ENCODE results near the gene ELOVL2. TPM values are rescaled to one million over a fixed set of nuclear protein-coding genes. Genes with fewer than 3 reads are reported as not detected.
"Not testable (repeated sequence)": the region's sequence is repeated elsewhere in the genome, so short reads cannot be mapped to it uniquely, and the experiment has no call there.

ELOVL2 gene
- total RNA-seq, 1 experiment from 2014 or later: 41.8 TPM

DNA sequence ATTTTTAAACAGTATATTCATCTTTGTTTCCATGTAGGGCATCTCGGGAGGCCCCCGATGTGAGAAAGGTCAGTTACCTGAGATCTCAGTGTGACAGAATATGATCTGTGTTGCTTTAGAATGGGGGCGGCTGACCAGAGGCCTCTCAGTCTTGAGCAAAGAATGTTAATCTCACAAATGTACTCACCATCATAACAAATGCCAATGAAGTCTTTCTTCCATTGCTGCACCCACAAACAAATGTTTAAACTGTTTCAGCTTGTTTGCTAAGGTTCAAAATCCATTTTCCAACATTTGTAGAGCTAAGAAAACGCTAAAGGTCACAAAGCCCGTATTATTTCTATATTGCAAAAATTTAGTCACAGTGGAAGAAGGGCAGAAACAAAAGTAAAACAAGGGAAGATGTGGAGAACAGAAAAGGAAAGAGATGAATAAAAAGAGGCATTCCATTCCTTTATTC, 31.8 kb downstream of the ELOVL2 start:
- Histone ChIP-seq H3K36me3 (peaks cover 7% of the 10 kb centered on the region; the same call in 1 of the 2 replicates), H3K27me3 (no peaks in the 10 kb centered on the region), H3K9me3 (no peaks in the 10 kb centered on the region), H3K4me3 (no peak overlapping the region)
- DNase-seq: peak; percentile 49

DNA sequence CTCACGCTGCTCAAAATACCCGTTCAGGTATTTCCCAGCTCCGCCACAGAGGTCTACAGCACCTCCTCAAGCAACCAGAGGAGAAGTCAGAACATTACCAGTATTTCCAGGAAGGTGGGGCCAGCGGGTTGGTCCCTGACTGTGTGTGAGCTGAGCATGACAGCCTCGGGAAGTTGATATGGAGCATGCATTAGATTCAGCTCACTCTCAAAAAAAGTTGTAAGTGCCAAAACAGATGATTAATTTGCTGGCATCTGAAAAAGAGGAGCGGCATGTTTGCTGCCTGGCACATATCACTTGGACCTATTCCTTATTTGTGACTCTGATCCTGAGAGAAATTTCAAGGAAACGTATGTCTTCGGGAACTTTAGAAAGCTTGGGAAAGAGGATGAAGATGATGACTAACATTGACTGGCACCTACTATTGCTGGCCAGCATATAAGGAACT, 32.3 kb downstream of the ELOVL2 start:
- Histone ChIP-seq H3K9me3 (no peaks in the 10 kb centered on the region), H3K4me3 (no peak overlapping the region), H3K36me3 (peaks cover 7% of the 10 kb centered on the region; the same call in 1 of the 2 replicates), H3K27me3 (no peaks in the 10 kb centered on the region)
- DNase-seq: peak; percentile 96

DNA sequence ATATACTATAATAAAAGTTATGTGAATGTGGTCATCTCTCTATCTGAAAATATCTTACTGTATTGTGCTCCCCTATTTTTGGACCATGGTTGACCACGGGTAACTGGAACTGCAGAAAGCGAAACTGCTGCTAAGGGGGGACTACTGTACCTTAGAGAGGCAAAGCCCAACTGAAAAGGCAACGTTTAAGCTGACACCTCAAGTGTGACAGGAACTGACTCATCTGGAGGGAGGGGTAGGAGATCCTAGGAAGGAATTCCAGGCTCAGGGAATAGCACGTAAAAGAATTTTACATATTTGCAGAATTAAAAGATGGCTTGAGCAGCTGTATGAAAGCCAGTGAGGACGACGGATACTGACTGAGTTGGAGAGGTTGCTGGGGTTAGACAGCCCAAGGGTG, 34.8 kb downstream of the ELOVL2 start:
- peak; percentile 52 for DNase-seq
- peaks cover 17% of the 10 kb centered on the region for H3K36me3 ChIP-seq
- no peaks in the 10 kb centered on the region for H3K27me3 ChIP-seq
- no peaks in the 10 kb centered on the region for H3K9me3 ChIP-seq
- H3K4me3 ChIP-seq: no peak overlapping the region

DNA sequence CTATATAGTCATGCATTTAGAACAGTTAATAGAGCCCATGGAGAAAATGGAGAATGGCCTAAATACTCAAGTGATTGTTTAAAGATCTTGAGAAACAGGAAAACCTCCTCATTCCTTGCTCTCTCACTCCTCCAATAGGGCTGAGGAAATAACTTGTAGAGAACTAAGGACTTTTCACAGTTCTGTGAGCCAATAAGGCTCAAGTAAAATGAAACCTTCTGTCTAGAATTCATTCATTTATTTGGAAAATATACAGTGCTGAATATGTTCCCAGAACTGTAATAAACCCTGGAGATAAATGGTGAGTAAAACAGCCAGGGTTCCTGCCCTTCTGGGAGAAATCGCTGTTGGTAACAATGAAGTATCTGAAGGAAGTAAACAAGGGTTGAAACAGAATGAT, 35.3 kb downstream of the ELOVL2 start:
- no peaks in the 10 kb centered on the region for H3K27me3 ChIP-seq
- no peak overlapping the region for H3K4me3 ChIP-seq
- peak; percentile 33 for DNase-seq
- peaks cover 17% of the 10 kb centered on the region for H3K36me3 ChIP-seq
- no peaks in the 10 kb centered on the region for H3K9me3 ChIP-seq

DNA sequence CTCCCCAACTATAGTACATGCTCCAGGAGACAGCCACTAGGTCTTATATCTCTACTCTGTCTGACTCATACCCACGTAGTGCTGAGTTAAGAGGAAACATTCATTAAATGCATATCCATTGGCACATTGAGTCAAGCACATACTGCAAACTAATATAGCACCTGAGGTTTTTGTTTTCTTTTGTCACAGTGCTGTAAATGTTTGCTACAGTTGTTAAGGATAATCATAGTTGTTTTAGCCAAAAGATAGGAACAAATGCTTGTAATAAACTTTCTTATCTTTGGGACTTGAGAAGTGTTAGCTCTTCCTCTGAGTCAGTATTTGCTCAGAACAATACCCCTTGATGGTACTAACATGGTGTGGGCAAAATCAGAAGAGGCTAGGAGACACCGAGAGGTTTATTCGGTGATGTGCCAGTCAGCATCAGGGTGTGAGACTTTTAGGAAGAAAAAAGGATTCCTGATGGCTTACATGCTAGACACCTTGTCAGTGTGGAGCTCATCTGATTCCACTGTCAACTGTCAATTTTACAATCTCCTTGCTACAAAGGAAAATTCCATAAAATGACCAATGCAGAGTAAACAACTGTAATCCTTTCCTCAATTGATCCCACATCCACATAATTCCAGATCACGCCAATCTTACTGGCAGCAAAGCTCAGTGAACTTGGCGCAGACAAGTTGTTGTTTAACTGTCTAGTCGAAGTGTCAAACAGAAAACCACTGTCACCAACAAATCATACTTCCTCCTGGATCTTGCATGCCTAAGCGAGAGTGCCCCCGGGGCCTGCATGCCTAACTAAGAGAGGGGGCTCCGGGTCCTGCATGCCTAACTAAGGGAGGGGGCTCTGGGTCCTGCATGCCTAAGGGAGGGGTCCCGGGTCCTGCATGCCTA, 36.1 kb downstream of the ELOVL2 start:
- peak; percentile 15 for DNase-seq

DNA sequence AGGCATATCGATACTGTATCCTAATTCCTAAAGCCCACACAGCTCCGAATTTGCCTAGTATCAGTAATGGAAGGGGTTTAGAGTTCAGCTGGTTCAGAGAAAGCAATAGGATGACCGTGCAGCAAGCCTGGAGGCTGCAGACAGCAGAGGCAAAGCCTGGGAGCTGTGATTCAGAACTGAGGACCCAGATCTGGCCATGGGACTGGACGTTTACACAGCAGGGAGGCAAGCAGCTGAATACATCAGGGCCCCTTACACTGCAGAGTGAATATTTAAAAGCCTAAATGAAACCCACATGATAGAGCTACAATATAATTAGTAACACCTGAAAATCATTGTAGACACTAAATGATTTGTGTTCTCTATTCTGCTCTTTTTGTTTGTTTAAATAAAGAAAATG, 38.0 kb downstream of the ELOVL2 start:
- no peak overlapping the region for H3K4me3 ChIP-seq
- no peaks in the 10 kb centered on the region for H3K9me3 ChIP-seq
- DNase-seq: peak; percentile 43
- peaks cover 32% of the 10 kb centered on the region for H3K36me3 ChIP-seq
- H3K27me3 ChIP-seq: no peaks in the 10 kb centered on the region

More for the DNA sequence above, 36.1 kb downstream of the ELOVL2 start:
- Histone ChIP-seq H3K4me3 (no peak overlapping the region), H3K36me3 (peaks cover 23% of the 10 kb centered on the region), H3K9me3 (no peaks in the 10 kb centered on the region), H3K27me3 (no peaks in the 10 kb centered on the region)

DNA sequence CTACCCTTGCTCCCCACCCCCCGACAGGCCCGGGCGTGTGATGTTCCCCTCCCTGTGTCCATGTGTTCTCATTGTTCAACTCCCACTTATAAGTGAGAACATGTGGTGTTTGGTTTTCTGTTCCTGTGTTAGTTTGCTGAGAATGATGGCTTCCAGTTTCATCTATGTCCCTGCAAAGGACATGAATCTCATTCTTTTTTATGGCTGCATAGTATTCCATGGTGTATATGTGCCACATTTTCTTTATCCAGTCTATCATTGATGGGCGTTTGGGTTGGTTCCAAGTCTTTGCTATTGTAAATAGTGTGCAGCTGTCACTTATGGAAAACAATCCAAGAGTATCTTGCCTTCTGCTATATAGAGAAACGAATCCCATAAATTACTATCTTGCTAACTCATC, 40.8 kb downstream of the ELOVL2 start:
- DNase-seq, H3K27me3 ChIP-seq, H3K9me3 ChIP-seq, H3K4me3 ChIP-seq: not testable (repeated sequence)
- peaks cover 39% of the 10 kb centered on the region for H3K36me3 ChIP-seq

DNA sequence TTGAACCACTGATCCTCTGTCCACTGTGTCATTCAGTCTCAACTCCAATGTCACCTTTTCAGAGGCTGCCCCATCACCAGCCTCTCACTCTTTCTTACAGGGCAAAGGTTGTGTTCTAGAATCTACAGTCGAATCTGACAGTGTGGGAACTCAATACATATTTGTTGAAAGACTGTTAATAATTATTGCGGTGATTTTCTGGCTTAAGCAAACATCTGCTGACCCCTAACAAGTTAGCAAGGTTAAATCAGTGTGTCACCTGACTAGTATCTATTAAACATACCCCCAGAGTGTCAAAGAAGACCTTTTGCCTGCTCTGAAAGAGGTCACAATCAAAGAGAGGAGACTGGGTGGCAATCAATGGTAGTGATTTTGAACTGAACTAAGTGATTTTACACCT, 41.9 kb downstream of the ELOVL2 start:
- peaks cover 49% of the 10 kb centered on the region for H3K36me3 ChIP-seq
- no peaks in the 10 kb centered on the region for H3K27me3 ChIP-seq
- H3K9me3 ChIP-seq: no peaks in the 10 kb centered on the region
- H3K4me3 ChIP-seq: no peak overlapping the region
- DNase-seq: no peak

DNA sequence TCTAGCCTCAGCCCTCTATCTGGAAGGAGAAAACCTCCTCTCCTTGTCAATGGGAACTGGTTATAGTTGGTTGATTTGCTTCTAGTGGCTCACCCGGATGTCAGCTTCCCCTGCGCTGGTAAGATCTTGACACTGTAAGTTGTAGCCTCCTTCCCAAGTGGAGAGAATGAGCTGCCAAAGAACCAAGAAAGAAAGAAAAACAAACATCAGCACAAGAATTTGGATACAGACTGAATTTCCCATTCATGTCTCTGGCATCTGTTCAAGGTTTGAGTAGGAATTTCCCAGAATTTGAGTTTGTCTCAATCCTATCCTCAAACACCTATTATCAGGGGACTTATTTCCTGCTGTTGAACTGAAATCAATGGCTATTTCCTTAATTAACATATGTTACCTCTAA, 44.1 kb downstream of the ELOVL2 start:
- Histone ChIP-seq H3K9me3 (no peaks in the 10 kb centered on the region), H3K36me3 (peaks cover 56% of the 10 kb centered on the region), H3K4me3 (no peak overlapping the region), H3K27me3 (no peaks in the 10 kb centered on the region)
- peak; percentile 59 for DNase-seq

DNA sequence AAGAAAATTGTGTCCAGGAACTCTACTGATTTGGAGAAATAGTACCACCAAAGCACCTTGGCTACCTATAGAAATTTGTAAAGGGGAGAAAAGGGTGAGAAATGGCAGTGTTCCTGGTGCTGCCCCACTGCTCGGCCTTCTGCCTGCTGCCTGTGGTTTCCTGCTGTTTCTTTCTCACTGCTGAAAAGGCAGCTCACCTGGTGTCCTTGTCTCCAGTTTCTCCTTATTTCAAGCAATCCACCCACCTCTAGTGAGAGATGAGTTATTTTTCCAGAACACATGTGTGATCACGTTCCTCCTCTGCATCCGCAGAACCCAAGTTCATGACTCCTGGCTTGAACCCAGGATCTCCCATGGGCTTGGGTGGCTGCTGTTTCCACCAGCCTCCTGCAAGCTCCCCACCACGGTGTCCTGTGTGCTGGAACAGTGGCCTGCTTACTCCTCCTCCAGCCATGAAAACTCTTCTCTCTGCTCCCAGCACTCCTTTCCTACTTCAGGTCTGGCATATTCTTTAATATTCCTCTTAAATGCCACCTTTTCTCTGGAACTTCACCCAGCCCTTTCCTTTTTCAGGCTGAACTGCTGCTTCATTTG, 48.9 kb downstream of the ELOVL2 start:
- DNase-seq: no peak
- Histone ChIP-seq H3K27me3 (no peaks in the 10 kb centered on the region), H3K9me3 (no peaks in the 10 kb centered on the region), H3K4me3 (no peak overlapping the region), H3K36me3 (peaks cover 47% of the 10 kb centered on the region)

DNA sequence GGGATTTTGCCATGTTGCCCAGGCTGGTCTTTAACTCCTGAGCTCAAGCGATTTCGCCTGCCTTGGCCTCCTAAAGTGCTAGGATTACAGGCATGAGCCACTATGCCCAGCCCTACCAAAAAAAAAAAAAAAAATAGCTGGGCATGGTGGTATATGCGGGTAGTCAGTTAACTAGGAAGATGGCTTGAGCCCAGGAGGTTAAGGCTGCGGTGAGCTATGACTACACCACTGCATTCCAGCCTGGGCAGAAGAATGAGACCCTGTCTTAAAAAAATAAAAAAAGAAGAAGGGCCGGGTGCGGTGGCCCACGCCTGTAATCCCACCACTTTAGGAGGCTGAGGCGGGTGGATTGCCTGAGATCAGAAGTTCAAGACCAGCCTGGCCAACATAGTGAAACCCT, 50.2 kb downstream of the ELOVL2 start:
- H3K27me3 ChIP-seq: no peaks in the 10 kb centered on the region
- H3K36me3 ChIP-seq: peaks cover 52% of the 10 kb centered on the region
- DNase-seq: no peak
- H3K4me3 ChIP-seq: no peak overlapping the region
- H3K9me3 ChIP-seq: no peaks in the 10 kb centered on the region

DNA sequence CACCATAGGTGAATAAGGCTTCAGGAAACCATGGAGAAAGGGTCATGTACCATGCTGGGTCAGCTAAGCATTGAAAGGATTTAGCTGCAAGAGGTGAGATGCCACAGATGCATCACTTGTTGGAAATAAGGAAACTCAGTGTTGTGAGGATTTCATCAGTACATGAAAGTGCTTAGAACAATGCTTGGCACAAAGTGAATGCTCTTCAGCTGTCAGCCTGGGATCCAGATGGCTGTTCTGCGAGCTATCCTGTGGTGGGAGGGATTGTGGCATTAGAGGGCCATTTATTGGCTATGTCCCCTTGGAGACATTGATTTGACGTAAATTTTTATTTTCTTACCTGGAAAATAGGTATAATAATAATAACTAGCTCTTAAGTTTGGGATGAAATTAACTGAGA, 53.0 kb downstream of the ELOVL2 start:
- Histone ChIP-seq H3K4me3 (no peak overlapping the region), H3K27me3 (no peaks in the 10 kb centered on the region), H3K36me3 (peaks cover 53% of the 10 kb centered on the region), H3K9me3 (no peaks in the 10 kb centered on the region; the same call in 1 of the 2 replicates)
- no peak for DNase-seq

DNA sequence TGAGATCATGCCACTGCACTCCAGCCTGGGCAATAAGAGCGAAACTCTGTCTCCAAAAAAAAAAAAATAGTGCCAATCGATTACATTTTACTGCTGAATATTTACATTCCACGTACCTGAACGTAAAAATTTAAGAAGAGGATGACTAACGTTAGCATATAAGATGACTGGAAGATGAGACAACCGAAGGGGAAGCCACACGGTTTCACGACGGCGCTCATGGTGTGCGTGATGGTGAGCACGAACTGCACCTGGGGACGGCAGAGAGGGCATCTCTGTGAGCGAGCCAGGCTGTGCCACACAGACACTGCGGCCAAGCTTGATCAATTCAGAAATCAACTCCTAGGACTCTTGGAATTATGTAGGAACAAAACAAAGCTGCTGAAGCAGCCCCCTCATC, 54.5 kb downstream of the ELOVL2 start:
- Histone ChIP-seq H3K9me3 (no peaks in the 10 kb centered on the region; the same call in 1 of the 2 replicates), H3K4me3 (no peak overlapping the region), H3K36me3 (peaks cover 41% of the 10 kb centered on the region), H3K27me3 (no peaks in the 10 kb centered on the region)
- no peak for DNase-seq

DNA sequence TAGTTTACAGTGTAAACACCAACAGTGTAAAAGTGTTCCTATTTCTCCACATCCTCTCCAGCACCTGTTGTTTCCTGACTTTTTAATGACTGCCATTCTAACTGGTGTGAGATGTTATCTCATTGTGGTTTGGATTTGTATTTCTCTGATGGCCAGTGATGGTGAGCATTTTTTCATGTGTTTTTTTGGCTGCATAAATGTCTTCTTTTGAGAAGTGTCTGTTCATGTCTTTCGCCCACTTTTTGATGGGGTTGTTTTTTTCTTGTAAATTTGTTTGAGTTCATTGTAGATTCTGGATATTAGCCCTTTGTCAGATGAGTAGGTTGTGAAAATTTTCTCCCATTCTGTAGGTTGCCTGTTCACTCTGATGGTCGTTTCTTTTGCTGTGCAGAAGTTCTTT, 59.1 kb downstream of the ELOVL2 start:
- not testable (repeated sequence) for H3K27me3 ChIP-seq, H3K9me3 ChIP-seq, H3K4me3 ChIP-seq, DNase-seq
- H3K36me3 ChIP-seq: peaks cover 34% of the 10 kb centered on the region

DNA sequence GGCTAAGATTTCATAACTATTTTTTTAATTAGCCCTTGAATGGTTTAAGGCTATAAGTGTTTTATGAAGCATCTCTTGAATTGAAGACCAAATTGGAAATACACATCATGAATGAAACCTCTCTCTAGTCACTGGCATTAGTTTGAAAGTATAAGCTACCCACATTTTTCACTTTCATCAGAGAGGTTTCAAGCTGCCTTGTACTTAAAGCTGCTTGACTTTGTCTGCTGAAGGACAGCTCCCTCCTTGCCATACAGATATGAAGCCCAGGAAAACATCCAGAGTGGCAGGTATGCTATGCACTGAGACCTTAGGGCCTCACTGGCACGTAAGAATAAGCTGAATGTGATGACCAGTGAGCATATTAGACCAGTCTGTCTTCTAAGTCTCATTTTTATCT, 62.7 kb downstream of the ELOVL2 start:
- peaks cover 3% of the 10 kb centered on the region for H3K36me3 ChIP-seq
- no peak overlapping the region for H3K4me3 ChIP-seq
- H3K9me3 ChIP-seq: no peaks in the 10 kb centered on the region; the same call in 1 of the 2 replicates
- DNase-seq: no peak
- H3K27me3 ChIP-seq: no peaks in the 10 kb centered on the region

DNA sequence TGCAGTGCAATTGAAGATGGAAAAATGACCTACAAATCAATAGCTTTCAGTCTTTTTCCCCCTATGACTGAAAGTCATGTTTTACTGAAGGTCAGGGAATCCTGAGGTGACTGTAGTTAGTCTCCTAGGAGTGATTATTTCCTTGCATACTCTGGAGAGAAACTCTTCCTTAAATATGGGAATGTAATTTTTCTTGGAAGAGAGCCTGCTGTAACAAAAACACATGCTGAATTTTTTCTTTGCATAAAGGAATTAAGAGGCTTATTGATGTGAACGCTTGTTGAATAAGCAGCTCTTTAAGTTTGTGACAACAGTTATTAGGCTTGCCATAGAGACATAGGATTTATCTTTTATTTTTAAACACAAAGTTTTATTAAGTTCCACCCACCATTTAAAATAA, 64.5 kb downstream of the ELOVL2 start:
- Histone ChIP-seq H3K36me3 (peaks cover 3% of the 10 kb centered on the region), H3K27me3 (no peaks in the 10 kb centered on the region), H3K9me3 (no peaks in the 10 kb centered on the region), H3K4me3 (no peak overlapping the region)
- DNase-seq: no peak

DNA sequence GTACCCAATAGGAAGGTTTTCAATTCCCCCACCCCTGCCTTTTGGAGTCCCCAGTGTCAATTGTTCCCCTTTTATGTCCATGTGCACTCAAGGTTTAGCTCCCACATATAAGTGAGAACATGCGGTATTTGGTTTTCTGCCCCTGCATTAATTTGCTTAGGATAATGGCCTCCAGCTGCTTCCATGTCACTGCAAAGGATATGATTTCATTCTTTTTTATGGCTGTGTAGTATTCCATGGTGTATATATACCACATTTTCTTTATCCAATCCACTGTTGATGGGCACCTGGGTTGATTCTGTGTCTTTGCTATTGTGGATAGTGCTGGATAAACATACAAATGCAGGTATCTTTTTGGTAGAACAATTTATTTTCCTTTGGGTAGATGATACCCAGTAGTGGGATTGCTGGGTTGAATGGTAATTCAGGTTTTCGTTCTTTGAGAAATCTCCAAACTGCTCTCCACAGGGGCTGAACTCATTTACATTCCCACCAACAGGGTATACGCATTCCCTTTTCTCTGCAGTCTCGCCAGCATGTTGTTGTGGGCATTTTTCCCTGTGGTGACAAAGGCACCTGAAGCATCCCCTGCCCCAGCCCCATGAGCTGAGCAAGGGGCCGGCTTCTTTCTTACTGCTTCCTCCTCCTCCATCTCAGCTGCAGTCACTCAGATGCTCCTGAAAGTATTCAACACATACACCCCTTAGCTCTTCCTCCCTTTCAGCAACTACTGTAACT, 66.7 kb downstream of the ELOVL2 start:
- Histone ChIP-seq H3K27me3 (no peaks in the 10 kb centered on the region), H3K4me3 (no peak overlapping the region), H3K9me3 (no peaks in the 10 kb centered on the region), H3K36me3 (no peaks in the 10 kb centered on the region; the same call in none of the 2 replicates)
- DNase-seq: no peak

Measured in MG63 (cell line).